GM19035 (cell line): ENCODE results near the gene TMEM158.

Experiments used
- ATAC-seq: cut with Tn5 transposase; IDR thresholded peaks from one replicate; pipeline ENCODE4 v1.9.1; 2021; ENCODE audit not compliant: unreplicated experiment

Gene TMEM158

DNA sequence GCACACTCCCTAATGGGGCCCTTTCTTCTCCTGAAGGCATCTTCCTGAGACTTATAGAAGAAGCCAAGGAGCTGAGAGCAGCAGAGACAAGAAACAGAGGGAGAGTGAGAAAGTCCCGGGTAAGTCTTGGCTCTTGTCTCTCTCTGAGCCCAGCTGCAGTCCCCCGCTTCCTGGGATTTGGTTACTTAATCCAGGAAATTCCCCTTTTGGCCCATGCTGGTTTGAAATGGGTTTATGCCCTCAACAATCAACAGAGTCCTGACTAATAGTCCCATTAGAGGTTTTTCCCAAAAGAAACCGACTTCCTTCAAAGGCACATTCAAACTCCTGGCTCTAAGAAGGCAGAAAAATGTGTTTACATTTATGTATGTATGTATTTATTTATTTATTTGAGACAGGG, 22.0 kb downstream of the TMEM158 start:
- no peak for ATAC-seq

- no peak for ATAC-seq
These were observed 26.0 kb downstream of the TMEM158 start for GRCh38 chr3:45199837-45200648.

DNA sequence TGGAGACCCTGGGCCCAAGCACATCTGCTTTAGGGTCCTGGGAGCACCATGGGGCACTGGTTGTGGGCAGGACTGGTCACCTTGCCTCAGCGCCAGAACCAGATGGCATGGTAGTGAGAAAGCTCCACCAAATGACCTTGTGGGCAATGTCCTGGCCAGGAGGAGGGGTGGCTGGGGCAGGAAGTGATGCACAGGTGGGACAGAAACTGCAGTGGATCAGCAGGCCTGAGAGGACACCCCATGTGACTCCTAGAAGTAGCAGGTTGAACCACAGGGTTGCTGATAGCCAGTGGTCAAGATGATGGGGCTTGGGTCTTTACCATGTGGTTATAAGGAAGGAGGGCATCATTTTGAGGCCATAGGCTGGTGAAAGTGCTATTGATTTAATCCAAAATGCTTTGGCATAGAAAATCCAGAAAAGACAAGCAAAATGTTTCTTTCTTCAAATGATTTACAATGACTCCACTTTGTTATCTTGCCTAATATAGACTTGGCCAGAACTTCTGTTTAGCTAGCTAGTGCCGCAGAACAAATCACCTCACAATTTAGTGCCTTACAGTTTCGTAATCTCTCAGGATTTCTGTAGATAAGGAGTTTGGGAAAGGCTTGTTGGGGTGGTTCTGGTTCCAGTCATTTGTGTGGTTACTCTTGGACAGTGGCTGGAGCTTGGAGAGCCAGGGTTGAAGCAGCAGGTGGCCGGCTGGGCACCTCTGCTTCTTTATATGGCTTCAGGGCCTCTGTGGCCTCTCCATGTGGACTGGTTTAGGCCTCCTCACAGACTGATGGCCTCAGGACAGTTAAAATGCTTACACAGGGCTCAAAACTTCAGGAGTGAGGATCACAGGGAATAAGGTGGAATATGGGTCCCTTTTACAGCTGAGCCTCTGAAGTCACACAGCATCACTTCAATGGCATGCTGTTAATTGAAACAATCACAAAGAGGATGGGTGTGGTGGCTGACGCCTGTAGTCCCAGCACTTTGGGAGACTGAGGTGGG, 27.5 kb downstream of the TMEM158 start:
- ATAC-seq, result no peak

DNA sequence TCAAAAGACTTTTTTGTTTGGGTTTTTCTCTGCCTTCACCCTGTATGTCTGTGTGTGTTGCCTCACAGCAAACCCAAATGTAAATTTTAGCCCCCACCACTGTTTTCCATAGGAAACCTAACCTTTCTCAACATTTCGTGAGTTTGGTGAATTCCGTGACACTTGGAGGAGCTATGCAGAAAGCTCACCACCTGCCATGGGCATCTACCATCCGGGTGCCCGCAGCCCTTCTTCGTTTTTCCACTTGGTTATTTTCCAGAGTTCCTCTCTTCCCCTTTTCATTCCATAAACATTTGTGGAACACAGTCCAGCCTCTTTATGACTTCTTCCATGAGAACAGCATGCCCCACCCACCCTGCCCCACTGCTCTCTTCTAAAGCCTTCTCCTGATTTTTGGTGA, 31.3 kb downstream of the TMEM158 start:
- ATAC-seq, result no peak

- no peak for ATAC-seq
These were observed 34.1 kb downstream of the TMEM158 start for GRCh38 chr3:45191924-45192417.

DNA sequence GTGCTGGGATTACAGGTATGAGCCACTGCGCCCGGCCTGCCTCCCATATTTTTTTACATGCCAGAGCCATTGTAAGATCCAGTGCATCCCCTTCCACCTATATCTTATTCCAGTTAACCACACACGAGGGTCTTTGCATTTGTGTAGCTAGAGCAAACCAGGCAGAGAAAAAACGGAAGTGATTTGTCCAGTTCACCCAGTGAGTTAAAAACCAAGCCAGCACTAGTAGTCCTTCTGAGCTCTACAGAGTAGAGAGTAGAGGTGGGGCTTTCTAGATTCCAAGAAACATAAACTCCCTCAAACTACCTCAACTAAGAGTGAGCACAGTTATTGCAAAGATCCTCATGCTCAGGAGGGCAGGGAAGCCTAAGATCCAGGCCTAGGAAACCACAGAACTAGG, 34.7 kb downstream of the TMEM158 start:
- ATAC-seq, result no peak

DNA sequence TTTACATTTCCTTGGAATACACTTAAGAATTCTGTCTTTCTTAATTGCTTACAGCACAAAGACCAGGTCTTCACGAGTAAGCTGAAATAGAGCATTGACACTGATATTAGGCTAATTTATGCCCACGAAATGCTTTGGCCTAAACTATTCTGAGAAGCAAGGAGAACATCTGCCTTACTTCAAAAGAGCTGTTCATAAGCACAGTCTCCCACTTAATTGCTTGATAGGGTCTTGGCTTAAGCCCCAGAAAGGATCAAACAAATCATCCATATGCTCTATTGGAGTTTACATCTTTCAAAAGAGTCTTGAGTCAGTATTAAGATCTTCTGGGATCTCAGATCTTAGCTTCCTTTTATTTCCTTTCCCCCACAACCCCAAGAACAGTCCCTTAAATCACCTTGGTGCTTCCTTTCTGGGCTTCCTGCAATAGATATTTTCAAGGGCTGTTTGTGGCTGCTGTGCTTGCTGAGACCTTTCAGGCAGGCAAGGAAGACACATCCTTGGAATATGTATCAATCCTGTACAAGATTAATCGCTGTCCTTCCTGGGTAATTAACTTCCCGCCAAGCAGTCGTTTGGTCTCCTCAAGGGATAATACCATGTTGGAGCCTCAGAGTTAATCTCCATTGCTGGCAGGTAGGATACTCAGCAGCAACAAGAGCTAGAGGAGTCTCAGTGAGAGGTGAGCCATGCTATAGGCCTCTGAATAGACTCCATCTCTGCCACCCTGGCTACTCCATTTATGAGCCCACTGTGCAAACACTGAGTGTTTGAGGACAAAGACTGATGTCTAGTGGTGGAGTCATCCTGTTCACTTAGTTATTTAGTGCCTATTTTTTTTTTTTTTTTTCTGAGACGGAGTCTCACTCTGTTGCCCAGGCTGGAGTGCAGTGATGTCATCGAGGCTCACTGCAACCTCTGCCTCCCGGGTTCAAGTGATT, 37.1 kb downstream of the TMEM158 start:
- ATAC-seq, result no peak

DNA sequence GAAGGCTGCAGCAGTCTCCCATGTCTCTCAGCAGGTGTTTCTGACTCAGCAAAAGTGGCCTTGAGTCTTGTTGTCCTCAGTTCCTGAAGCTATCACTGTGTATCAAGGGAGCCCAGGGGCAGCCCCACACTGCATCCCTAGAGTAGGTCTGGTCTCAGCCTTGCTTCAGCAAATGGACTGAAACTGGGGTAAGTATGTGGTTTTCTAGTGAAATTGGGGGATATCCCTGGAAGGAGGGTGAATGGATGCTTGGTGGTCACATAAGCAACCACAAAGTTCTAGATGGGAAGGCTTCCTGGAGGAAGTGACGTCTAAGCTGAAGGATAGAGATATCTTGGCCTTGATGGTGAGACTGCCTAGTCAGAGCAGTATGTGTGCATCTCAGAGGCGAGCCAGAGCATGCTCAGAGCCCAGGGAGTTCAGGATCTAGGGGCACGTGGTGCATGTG, 38.4 kb downstream of the TMEM158 start:
- no peak for ATAC-seq

DNA sequence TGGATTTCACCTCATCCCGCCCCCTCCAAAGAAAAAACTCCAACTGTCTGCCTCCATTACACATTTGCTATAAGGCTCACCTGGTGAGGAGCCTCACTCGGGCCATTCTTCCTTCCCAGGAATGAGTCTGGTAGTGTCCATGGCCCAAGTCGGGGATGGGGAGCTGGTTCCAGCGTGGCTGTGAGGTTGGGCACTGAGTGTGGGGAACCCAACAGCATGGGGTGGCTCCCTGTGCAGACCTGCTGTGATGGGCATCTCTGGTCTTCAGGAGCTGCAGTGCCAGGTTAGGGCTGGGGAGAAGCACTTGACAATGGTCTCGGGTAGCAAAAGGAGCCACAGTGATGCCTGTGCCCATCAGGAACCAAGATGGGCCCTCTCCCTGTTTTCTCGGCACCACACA, 39.2 kb downstream of the TMEM158 start:
- no peak for ATAC-seq

DNA sequence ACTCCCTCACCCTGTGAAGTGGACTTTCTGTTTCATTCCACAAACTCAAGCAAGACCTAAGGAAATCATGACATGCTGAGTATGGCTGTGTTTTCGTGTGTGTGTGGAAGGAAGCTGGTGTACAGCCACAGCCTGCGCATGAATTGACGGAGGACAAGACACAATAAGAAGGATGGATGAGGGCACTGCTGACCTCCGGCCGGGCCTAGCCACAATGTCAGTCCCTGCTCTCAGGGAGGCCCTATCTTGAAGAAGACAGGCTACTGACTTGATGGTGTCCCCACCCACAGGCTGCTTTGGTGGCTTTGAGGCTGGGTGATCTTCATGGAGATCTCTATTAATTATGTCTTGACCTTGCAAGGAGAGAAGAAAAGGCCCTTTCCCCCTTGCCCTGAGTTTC, 40.6 kb downstream of the TMEM158 start:
- no peak for ATAC-seq

GRCh38 chr3:45185052-45185451, 41.0 kb downstream of the TMEM158 start:
- ATAC-seq, result no peak

GRCh38 chr3:45183872-45184262, 42.2 kb downstream of the TMEM158 start:
- ATAC-seq, result no peak

DNA sequence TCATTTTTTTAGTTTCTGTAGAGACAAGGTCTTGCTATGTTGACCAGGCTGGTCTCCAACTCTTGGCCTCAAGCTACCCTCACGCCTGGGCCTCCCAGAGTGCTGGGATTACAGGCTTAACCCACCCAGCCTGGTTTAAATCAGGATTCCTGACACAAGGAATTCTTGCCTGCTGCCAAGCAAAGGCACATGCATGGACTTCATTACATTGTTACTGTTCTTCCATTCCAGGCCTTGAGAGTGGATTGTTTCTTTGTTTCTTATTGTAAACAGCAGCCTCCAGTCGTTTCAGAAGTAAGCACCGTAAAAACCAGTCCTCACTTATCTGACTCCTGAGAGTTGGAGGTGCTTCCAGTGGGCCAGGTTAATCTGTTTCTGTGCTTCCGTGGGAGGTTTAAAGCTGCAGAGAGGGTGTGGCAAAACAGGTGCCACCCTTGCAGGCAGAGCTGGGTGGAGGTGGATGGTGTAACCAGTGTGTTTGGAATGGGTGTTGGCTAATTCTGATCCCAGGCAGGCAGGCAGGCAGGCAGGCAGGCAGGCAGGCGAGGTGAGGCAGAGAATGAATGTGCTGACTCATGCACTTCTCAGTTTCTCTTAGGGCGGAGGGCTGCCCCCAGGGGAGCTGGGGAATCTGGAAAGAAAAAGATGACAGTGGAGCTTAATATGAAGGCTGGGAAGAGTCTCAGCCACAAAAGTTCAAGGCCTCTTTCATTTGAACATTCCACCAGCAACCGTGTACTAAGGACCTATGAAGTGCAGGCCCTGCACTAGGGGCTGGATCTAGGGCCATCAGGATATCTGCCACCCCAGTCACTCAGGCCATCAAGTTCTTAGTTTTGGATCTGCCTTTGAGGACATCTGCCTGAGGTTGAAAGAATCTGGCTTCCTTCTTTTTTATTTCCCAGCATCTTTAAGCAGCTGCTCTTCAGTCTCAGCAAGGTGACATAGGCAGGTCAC, 42.9 kb downstream of the TMEM158 start:
- ATAC-seq, result no peak

GRCh38 chr3:45181496-45181895, 44.6 kb downstream of the TMEM158 start:
- ATAC-seq, result no peak

GRCh38 chr3:45180899-45181298, 45.2 kb downstream of the TMEM158 start:
- no peak for ATAC-seq

GRCh38 chr3:45180051-45180450, 46.0 kb downstream of the TMEM158 start:
- no peak for ATAC-seq

- ATAC-seq, result no peak
These were observed 46.9 kb downstream of the TMEM158 start for GRCh38 chr3:45179163-45179562.

- ATAC-seq, result no peak
These were observed 47.7 kb downstream of the TMEM158 start for GRCh38 chr3:45178183-45179023.

- no peak for ATAC-seq
These were observed 49.2 kb downstream of the TMEM158 start for GRCh38 chr3:45176912-45177311.
